ENCODE results near the gene DIP2A.
"Not testable (repeated sequence)": the region's sequence is repeated elsewhere in the genome, so short reads cannot be mapped to it uniquely, and the experiment has no call there.

DIP2A gene

GRCh38 chr21:46425041-46425440 lies 33.6 kb upstream of the DIP2A start:
- FAIRE-seq = no peak

- FAIRE-seq = no peak
These were observed 33.1 kb upstream of the DIP2A start for GRCh38 chr21:46425571-46425970.

GRCh38 chr21:46426313-46427046 lies 32.2 kb upstream of the DIP2A start:
- FAIRE-seq = no peak

- FAIRE-seq = no peak
These were observed 31.2 kb upstream of the DIP2A start for GRCh38 chr21:46427516-46427915.

GRCh38 chr21:46428286-46428685 lies 30.4 kb upstream of the DIP2A start:
- FAIRE-seq = no peak

GRCh38 chr21:46428987-46429710 lies 29.5 kb upstream of the DIP2A start:
- FAIRE-seq = no peak

- FAIRE-seq = no peak
These were observed 28.7 kb upstream of the DIP2A start for GRCh38 chr21:46429754-46430681.

- FAIRE-seq = no peak
These were observed 27.2 kb upstream of the DIP2A start for GRCh38 chr21:46431448-46431847.

GRCh38 chr21:46431884-46432488 lies 26.7 kb upstream of the DIP2A start:
- FAIRE-seq = no peak

GRCh38 chr21:46433116-46433515 lies 25.6 kb upstream of the DIP2A start:
- not testable (repeated sequence) for FAIRE-seq

- FAIRE-seq = no peak
These were observed 24.3 kb upstream of the DIP2A start for GRCh38 chr21:46434322-46434958.

- no peak for FAIRE-seq
These were observed 22.9 kb upstream of the DIP2A start for GRCh38 chr21:46435786-46436227.

- no peak for FAIRE-seq
These were observed 22.1 kb upstream of the DIP2A start for GRCh38 chr21:46436621-46437020.

GRCh38 chr21:46437096-46437498 lies 21.6 kb upstream of the DIP2A start:
- FAIRE-seq = no peak

- no peak for FAIRE-seq
These were observed 21.2 kb upstream of the DIP2A start for GRCh38 chr21:46437511-46437910.

GRCh38 chr21:46438241-46438640 lies 20.4 kb upstream of the DIP2A start:
- FAIRE-seq = no peak

GRCh38 chr21:46439906-46440305 lies 18.8 kb upstream of the DIP2A start:
- FAIRE-seq = no peak

- no peak for FAIRE-seq
These were observed 17.4 kb upstream of the DIP2A start for GRCh38 chr21:46441331-46441730.

GRCh38 chr21:46441961-46442498 lies 16.7 kb upstream of the DIP2A start:
- no peak for FAIRE-seq

GRCh38 chr21:46442938-46443337 lies 15.8 kb upstream of the DIP2A start:
- no peak for FAIRE-seq

GRCh38 chr21:46443910-46444309 lies 14.8 kb upstream of the DIP2A start:
- no peak for FAIRE-seq

- no peak for FAIRE-seq
These were observed 10.6 kb upstream of the DIP2A start for GRCh38 chr21:46448108-46448507.
